PC-3 (cell line): Measurements from ENCODE around the gene HMX3.

Experiments used
- EZH2 ChIP-seq: fragments of 300-600 bp; sonication (generic); IDR thresholded peaks from one replicate; pipeline ENCODE4 v1.6.1; 2017; ENCODE audit warnings: antibody characterized with exemption, mild to moderate bottlenecking, low read length; ENCODE audit not compliant: unreplicated experiment
- TF ChIP-seq, protein P1 (sequence below): fragments of 300-600 bp; sonication (generic); conservative IDR thresholded peaks from 2 replicates; pipeline ENCODE4 v1.5.1; 2017; ENCODE audit warnings: antibody characterized with exemption, low read depth, mild to moderate bottlenecking, low read length

- TF ChIP-seq, protein P1, sequence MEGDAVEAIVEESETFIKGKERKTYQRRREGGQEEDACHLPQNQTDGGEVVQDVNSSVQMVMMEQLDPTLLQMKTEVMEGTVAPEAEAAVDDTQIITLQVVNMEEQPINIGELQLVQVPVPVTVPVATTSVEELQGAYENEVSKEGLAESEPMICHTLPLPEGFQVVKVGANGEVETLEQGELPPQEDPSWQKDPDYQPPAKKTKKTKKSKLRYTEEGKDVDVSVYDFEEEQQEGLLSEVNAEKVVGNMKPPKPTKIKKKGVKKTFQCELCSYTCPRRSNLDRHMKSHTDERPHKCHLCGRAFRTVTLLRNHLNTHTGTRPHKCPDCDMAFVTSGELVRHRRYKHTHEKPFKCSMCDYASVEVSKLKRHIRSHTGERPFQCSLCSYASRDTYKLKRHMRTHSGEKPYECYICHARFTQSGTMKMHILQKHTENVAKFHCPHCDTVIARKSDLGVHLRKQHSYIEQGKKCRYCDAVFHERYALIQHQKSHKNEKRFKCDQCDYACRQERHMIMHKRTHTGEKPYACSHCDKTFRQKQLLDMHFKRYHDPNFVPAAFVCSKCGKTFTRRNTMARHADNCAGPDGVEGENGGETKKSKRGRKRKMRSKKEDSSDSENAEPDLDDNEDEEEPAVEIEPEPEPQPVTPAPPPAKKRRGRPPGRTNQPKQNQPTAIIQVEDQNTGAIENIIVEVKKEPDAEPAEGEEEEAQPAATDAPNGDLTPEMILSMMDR: no peak
- no peak for TF ChIP-seq EZH2
Measured at GRCh38 chr10:123134343-123134914, 1.3 kb upstream of the HMX3 start.
